Measurements from ENCODE around the gene SETD3.

The SETD3 gene

GRCh38 chr14:99479906-99480869, at the start of gene SETD3:
Gene SETD3, minus strand, starts transcription at chr14:99480859. Its CDS starts 15,054 bp downstream, at chr14:99465805.
- DNase-seq (ENCODE audit: low read depth), result no peak

- no peak for DNase-seq (ENCODE audit: low read depth)
These were observed 49.2 kb upstream of the SETD3 start for GRCh38 chr14:99529899-99530298.

GRCh38 chr14:99527427-99528076, 46.9 kb upstream of the SETD3 start:
- DNase-seq (ENCODE audit: low read depth), result no peak

GRCh38 chr14:99527026-99527425, 46.4 kb upstream of the SETD3 start:
- DNase-seq (ENCODE audit: low read depth), result no peak

- no peak for DNase-seq (ENCODE audit: low read depth)
These were observed 45.0 kb upstream of the SETD3 start for GRCh38 chr14:99525699-99526080.

GRCh38 chr14:99524804-99525698, 44.4 kb upstream of the SETD3 start:
- DNase-seq (ENCODE audit: low read depth), result no peak

- no peak for DNase-seq (ENCODE audit: low read depth)
These were observed 43.5 kb upstream of the SETD3 start for GRCh38 chr14:99524091-99524661.

GRCh38 chr14:99523704-99524055, 43.0 kb upstream of the SETD3 start:
- DNase-seq (ENCODE audit: low read depth), result no peak

- DNase-seq (ENCODE audit: low read depth), result no peak
These were observed 42.5 kb upstream of the SETD3 start for GRCh38 chr14:99522934-99523703.

GRCh38 chr14:99522457-99522891, 41.8 kb upstream of the SETD3 start:
- no peak for DNase-seq (ENCODE audit: low read depth)

GRCh38 chr14:99522025-99522401, 41.4 kb upstream of the SETD3 start:
- DNase-seq (ENCODE audit: low read depth), result no peak

GRCh38 chr14:99521176-99522024, 40.7 kb upstream of the SETD3 start:
- DNase-seq (ENCODE audit: low read depth), result no peak

- no peak for DNase-seq (ENCODE audit: low read depth)
These were observed 40.0 kb upstream of the SETD3 start for GRCh38 chr14:99520571-99521081.

GRCh38 chr14:99519931-99520421, 39.3 kb upstream of the SETD3 start:
- no peak for DNase-seq (ENCODE audit: low read depth)

GRCh38 chr14:99519347-99519881, 38.8 kb upstream of the SETD3 start:
- no peak for DNase-seq (ENCODE audit: low read depth)

- DNase-seq (ENCODE audit: low read depth), result peak; percentile 71
These were observed 38.0 kb upstream of the SETD3 start for GRCh38 chr14:99518441-99519346.

- no peak for DNase-seq (ENCODE audit: low read depth)
These were observed 37.2 kb upstream of the SETD3 start for GRCh38 chr14:99517643-99518381.
